Measurements from ENCODE around the gene IL23A.
"Not testable (repeated sequence)": the region's sequence is repeated elsewhere in the genome, so short reads cannot be mapped to it uniquely, and the experiment has no call there.

IL23A gene

DNA sequence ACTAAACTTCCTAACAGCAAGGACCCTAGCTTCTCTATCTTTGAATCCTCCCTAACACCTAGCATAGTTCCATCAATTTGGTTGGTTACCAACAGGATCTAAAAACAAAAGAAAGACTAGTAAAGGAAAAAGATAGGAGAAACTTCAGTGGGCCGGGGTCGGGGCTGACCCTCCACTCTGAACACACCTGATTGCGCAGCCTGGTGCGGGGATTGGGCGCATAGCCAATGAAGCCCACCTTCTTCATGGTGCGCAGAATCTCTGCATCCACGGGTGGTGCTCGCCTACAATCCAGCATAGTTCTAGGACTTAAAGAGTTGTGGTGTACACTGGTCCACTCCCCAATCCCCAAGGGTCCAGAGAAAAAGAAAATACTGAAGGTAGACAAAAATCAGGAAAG, 12.6 kb upstream of the IL23A start:
- no peak for DNase-seq (ENCODE audit: low read depth in 1 of 2, low spot score in 1 of 2)

DNA sequence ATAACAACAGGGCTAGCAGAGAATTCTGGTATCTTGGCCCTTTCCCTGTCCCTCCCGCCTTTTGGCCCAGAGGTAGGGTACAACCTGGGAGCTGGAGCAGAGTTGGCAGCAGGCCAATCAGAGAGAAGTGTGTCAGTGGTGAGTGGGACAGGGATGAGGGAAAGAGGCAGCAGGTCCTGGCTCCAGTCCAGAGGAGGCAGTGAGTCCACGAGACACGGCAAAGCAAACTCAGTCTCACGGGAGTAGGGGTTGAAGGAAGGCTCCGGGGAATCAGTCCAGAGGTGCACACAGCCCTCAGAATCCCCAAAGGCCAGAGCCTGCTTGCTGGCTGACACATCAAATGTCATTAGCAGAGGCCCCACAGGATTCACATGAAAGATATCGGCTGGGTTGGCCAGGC, 12.2 kb upstream of the IL23A start:
- DNase-seq (ENCODE audit: low read depth in 1 of 2, low spot score in 1 of 2) = no peak

DNA sequence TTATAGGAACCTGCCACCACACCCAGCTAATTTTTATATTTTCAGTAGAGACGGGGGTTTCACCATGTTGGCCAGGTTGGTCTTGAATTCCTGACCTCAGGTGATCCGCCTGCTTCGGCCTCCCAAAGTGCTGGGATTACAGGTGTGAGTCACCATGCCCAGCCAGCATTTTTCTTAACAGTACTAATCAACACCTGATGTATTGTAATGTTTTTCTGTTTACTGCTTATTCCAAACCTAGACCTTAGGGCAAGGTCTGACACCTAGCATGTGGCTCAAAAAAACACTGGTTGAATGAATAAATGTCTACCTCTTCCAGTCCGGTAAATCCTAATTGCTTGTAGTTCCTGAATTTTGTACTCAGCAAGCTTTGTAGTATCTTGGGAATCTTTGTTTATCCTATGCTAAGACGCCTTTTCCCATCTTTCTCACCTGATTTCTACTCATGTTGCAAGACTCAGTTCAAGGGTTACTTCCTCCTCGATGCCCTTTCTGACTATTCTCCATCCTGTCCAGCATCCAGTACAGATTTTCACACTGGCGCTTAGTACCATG, 7.7 kb upstream of the IL23A start:
- DNase-seq (ENCODE audit: low read depth in 1 of 2, low spot score in 1 of 2) = no peak

DNA sequence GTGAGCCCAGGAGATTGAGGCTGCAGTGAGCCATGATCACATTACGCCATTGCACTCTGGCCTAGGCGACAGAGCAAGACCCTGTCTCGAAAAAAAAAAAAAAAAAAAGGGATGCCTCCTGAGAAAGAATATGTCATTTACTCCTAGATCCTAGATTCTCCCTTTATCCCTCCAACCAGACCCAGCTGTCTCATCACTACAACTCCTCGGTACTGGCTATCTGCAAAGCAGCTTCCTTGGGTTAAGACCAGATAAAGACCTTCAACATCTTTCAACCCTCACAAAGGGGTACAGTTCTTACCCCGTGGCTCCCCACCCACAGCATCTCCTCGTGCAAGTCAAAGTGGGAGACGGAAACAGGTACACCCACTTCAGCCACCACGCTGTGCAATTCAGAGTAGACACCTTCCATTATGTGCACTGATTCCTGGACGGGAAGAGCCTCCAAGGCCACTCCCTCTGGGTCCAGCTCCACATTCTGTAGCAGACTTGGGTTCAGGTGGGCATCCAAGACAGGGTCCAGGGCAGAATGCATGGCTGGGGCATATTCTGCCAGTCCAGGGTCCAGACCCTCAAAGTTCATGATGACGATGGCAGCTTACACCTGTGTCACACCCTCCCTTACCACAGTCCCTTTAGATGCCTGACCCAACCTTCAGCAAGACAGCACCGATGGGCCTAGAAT, 6.0 kb upstream of the IL23A start:
- no peak for DNase-seq (ENCODE audit: low read depth in 1 of 2, low spot score in 1 of 2)

DNA sequence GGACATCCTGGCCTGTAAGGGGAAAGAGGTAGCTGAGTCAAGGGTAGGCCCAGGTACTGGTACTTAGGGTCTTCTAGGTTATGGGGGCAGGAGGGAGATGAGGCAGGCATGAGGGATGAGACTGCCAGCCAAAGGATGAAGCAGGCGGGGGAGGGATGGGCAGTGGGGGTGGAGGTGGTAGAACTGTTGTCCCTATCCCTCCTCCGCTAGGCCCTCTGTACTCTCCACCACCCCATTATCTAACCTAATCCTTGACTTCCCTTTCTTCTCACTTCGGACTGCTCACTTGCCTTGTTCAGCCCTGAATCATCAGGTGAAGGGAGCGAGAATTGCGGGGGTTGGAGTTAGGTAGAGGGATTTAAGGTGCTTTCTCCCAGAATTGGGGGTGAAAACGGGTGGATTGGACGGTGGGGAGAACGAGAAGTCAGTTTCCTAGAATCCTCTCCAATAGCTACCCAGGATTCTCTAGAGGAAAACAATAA, 5.4 kb upstream of the IL23A start:
- DNase-seq (ENCODE audit: low read depth in 1 of 2, low spot score in 1 of 2) = no peak

DNA sequence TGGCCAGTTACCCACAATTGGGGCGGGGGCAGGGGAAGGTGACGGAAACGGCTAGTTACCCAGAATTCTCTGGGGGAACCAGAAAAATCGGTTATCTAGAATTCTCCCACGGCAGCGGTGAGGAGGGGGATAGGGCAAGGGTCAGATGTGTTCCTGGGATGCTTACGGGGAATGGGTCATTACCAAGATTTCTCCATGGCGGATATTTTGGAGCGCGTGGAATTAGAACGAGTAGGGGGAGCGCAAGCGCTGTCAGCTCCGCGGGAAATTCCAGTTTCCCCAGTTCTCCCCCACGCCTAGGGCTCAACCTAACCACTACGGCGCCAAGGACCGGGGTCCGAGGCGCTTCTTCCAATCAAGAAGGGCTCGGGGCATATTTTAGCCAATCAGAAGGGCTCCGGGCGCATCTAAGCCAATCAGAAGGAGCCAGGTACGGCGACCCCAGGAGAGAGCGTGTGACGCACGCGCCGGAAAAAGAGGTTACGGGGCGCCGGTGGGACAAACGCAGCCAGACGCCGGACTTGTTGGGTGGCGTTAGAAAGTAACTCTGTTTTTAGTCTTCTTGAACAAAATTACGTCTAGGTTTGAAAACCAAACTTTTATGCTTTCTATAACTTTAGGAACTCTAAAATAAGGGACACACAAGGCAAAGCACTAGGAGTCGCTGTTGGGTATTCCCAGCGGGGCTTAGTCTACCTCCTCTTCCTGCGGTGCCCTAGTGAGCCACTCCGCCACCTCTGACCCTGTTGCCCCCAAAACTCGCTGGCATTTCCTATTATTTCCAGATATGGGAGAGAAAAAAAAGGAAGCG, 4.8 kb upstream of the IL23A start, which contains the start of gene PAN2:
PAN2 (minus strand) TSS at position 322 of the 811 bp plus-strand sequence. CDS start 906 bp downstream, outside the sequence.
- DNase-seq (ENCODE audit: low read depth in 1 of 2, low spot score in 1 of 2) = peak; percentile 74 to 87

DNA sequence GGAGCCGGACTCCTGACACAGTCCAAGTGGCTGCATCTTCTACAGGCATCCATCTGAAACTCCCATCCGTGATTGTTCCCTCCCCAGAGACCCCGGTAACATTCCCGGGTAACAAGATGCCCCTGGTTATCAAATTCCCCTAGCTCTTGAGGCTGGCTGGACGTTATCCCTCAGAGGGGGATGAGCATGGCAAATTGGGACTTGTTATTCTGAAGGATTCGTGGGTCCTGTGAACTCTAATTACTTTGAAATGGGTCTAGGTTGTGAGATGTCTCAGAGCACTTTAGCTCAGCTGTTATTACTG, 4.2 kb upstream of the IL23A start:
- DNase-seq (ENCODE audit: low read depth in 1 of 2, low spot score in 1 of 2) = no peak

DNA sequence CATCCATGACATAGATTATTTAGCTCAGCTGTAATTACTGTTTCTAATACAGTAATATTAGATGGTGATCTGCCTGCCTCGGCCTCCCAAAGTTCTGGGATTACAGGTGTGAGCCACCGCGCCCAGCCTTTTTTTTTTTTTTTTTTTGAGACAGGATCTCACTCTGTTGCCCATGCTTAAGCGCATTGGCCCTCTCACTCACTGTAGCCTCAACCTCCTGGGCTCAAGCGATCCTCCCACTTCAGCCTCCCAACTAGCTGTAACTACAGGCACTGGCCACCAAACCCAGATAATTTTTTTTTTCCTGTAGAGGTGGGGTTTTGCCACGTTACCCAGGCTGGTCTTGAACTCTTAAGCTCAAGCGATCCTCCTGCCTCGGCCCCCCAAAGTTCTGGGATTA, 3.2 kb upstream of the IL23A start:
- not testable (repeated sequence) for DNase-seq (ENCODE audit: low read depth in 1 of 2, low spot score in 1 of 2)

DNA sequence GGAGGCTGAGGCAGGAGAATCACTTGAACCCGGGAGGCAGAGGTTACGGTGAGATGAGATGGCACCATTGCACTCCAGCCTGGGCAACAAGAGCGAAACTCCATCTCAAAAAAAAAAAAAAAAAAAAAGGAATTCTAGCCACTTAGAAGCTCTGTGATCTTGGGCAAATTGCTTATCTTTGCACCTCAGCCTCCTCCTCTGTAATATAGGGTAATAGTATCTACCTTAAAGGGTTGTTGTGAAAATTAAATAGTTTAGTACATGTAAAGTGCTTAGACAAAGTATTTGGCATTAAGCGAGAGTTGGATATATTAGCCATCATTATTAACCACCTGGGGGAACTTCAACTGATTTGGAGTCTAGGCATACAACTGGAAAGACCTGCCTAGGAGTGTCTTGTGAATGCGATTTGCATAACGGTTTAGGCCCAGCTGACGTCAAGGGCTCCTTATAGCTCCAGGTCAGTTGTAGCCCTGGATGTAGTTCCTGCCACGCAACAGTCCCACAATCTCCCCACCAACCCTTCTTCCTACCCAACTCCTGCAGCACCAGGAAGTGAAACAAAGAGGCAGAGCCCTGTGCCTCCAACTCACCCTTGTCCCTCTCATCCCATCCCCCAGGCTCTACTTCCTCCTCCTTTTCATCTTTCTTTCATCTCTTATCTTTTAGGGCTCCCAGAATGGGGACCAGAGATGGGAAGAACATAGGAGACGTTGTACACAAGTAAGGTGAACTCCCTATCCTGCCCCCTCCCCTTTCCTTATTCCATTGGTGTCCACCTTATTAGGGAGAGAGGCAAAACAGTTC, 2.1 kb upstream of the IL23A start:
- no peak for DNase-seq (ENCODE audit: low read depth in 1 of 2, low spot score in 1 of 2)

DNA sequence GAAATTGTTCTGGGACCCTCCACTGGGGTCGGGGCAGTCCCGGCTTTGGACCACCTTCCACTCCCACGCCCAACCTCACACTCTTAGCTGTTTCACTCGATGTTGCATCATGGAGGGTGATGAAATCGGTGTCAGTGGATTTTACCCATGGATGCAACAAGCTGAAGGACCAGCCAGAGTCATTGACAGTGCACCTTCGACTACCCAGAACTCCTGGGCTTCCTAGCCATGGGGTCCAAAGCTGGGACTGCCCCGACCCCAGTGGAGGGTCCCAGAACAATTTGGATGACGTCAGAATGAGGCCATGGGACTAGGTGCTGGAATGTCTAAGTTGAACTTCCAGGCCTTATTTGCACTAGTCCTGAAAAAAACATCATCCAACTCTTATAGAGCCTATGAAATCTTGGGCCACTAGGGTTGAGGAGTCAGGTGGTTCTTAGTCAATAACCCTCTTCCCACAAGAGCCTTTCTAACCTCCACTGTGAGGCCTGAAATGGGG, 882 bp upstream of the IL23A start:
- DNase-seq (ENCODE audit: low read depth in 1 of 2, low spot score in 1 of 2) = no peak

DNA sequence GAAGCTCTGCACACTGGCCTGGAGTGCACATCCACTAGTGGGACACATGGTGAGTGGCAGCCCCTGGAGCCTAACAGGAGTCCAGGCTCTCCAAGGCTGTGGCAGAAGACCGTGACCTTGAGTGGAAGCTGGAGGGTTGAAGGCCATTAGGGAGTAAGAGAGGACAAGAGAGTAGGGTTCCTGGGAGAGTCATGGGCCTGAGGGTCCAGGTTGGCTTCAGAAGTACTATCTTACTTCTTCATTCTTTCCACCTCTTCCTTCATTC, 406 bp downstream of the IL23A start:
- no peak for DNase-seq (ENCODE audit: low read depth in 1 of 2, low spot score in 1 of 2)

DNA sequence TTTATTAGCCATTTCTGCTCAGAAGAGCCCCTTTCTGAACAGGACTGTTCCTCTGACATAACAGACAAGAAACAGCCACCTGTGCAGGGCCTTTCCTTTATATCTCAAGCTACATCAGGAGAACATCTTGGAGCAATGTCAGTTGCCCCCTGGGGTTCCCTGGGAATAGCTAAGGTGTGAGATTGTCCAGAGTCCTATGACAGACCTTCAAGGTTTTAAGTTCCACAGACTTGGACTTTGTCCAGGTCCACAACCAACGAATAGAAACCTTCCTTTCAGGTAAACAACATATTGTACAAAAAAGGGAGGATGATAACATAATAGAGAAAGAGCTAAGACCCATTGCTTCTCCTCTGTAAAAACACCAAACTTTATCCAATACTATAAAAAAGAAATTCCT, 2.9 kb downstream of the IL23A start:
- no peak for DNase-seq (ENCODE audit: low read depth in 1 of 2, low spot score in 1 of 2)

DNA sequence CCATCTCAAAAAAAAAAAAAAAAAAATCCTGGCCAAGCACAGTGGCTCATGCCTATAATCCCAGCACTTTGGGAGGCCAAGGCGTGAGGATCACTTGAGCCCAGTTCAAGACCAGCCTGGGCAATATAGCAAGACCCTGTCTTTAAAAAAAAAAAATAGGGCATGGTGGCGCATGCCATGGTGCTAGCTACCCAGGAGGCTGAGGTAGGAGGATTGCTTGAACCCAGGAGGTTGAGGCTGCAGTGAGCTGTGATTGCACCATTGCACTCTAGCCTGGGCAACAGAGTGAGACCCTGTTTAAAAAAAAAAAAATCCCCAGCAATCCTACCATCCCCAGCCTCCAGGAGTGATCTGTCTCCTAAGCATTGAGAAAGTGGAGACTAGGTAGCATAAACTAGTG, 3.6 kb downstream of the IL23A start:
- DNase-seq (ENCODE audit: low read depth in 1 of 2, low spot score in 1 of 2) = not testable (repeated sequence)

DNA sequence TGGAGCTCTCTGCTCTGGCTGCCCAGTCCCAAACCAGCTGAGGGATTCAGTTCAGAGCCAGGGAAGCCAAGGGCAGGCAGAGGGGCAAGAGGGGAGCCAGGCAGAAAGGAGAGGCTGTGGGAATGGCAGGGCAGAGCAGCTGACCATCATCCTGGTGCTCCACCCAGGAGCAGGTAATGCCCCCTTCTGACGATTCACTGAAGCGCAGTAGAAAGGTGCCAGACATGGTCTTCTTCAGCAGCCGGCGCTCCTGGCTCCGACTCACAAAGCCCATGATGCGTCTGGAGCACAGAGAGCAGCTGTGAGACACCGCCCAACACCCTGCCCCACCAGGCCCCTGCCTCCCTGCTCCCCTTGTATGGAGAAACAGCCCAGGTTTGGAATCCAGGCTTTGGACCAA, 8.0 kb downstream of the IL23A start:
- no peak for DNase-seq (ENCODE audit: low read depth in 1 of 2, low spot score in 1 of 2)

DNA sequence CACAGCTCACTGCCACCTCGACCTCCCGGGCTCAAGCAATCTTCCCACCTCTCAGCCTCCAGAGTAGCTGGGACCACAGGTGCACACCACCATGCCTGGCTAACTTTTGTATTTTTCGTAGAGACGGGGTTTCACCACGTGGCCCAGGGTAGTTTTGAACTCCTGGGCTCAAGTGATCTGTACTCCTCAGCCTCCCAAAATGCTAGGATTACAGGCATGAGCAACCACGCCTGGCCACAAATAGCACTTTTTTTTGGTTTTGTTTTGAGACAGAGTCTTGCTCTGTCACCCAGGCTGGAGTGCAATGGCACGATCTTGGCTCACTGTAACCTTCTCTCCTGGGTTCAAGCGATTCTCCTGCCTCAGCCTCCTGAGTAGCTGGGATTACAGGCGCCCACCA, 8.6 kb downstream of the IL23A start:
- DNase-seq (ENCODE audit: low read depth in 1 of 2, low spot score in 1 of 2) = not testable (repeated sequence)

DNA sequence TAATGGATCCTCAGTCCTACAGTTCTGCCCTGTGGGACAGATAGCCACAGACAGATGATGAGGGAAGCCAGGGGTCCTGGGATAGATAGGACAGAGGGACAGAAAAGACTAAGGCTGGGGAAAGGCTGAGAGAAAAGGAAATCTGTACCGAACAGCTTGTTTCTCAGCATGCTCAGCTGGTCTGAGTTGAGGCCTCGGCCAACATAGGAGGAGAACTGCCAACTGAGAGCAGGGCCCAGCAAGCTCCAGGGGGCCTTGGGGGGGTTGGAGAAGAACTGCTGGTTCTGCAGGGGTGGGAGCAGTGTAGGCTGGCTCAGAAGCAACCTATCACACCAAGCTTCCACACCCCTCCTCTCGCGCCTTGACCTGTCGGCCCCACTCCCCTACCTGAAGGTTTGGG, 10.1 kb downstream of the IL23A start:
- no peak for DNase-seq (ENCODE audit: low read depth in 1 of 2, low spot score in 1 of 2)

DNA sequence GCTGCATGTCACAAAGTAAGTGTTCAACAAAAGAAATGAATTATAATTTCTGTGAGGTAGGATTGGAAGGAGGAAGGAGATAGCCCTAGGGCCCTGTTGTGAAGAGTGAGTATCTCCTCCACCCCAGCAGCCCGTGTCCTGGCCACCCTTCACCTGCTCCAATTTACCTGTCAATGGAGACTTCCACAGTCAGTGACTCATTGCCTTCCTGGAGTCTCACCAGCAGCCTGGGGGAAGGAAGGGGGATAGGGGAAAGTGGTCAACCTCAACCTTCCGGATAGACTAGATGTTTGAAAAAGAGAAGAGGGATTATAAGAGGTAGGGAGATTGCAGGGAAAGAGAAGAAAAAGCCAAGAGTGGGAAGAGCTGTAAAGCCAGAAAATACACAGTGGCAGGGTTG, 12.0 kb downstream of the IL23A start:
- DNase-seq (ENCODE audit: low read depth in 1 of 2, low spot score in 1 of 2) = no peak

DNA sequence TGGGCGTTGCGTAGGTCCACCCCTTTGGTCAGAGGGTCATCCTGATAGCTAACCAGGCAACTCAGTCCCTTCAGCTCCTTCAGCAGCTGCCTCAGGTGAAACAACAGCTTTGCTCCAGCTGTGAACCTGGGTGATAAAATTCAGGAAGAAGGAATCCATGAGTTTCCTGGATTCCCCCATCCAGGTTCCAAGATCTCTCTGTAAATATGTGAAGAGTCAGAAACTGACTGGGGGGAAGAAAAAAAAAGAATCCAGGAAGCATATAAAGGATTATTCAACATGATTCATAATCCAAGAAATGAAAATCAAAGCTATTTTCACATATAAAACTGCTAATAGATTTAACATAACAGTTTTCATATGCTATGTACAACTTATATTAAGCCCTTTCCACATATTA, 12.6 kb downstream of the IL23A start:
- no peak for DNase-seq (ENCODE audit: low read depth in 1 of 2, low spot score in 1 of 2)

DNA sequence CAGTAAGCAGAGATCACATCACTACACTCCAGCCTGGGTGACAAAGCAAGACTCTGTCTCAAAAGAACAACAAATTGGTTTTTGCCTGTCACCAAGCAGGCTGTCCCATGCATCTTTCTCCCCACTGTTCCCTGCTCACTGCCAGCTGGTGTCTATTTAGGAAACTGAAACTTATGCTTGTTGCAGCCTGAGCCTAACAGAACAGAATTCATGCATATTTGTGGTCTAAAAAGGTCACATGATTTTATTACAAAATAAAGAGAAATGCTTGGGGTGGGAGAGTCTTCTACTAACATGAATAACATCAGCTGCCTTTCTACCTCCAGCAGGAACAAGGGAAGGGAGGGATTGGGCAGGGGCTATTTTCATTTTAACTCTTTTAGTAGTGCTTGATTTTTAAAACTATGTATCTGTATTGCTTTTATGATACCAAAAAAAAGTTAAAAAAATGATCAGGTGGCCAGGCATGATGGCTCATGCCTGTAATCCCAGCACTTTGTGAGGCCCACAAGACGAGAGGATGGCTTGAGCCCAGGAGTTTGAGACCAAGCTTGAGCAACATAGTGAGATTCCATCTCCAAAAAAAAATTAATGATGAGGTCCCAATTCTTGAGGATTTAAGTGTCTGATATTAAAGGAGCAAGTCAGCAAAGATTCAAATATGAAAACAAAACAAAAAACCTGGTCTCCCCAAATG, 20.3 kb downstream of the IL23A start:
- DNase-seq (ENCODE audit: low read depth in 1 of 2, low spot score in 1 of 2) = no peak

DNA sequence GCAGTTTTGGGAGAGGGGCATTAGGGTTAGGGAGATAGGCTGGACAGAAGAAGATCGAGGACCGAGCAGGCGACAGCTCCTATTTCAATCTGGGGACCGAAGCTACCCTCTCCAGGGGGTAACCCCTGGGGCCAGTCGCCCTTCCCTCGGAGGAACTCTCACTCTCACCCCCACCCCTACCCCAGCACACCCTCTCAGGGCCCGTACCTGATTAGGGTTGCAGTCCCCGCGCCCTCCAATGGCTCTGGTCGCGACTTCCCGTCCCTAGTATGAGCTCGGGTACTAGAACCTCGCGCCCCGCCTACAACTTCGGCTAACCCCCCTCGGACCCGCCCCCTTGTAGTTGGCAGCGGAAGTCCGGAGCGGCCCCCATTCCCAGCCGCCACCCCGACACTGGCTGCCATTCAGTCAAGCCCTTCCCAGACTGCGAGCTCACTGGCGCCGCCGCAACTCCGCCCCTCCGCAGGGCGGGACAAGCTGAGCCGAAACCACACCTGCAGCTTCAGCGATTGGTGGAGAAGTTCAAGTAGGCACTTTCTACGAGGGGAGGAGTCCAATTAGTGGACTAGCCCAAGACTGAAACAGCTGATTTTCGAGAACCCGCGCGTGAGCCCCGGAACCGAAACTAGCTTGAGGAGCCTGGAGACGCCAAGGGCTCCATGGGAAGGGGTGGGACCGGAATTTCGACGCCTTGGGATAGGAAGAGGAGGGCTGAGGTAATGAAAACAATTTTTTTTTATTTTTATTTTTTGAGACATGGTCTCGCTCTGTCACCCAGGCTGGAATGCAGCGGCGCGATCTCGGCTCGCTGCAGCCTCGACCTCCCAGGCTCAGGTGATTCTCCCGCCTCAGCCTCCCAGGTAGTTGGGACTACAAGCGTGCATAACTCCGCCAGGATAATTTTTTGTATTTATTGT, 21.4 kb downstream of the IL23A start, which contains the start of gene STAT2:
STAT2 (minus strand) TSS at position 257 of the 917 bp plus-strand sequence. CDS start 3,536 bp downstream, outside the sequence.
- DNase-seq (ENCODE audit: low read depth in 1 of 2, low spot score in 1 of 2) = peak; percentile 98 to 99

Measured in activated T-helper 1 cell treated with anti-CD3 and anti-CD28 coated beads, Interleukin-2, amount 50 U/mL, for 16 hours (primary cell).